Measurements from ENCODE around the gene OPRL1. TPM values are rescaled to one million over a fixed set of nuclear protein-coding genes. Genes with fewer than 3 reads are reported as not detected.

The OPRL1 gene
- polyA plus RNA-seq, 1 of the 3 experiments (the other 2 are of a cell fraction), result 1.8 TPM

DNA sequence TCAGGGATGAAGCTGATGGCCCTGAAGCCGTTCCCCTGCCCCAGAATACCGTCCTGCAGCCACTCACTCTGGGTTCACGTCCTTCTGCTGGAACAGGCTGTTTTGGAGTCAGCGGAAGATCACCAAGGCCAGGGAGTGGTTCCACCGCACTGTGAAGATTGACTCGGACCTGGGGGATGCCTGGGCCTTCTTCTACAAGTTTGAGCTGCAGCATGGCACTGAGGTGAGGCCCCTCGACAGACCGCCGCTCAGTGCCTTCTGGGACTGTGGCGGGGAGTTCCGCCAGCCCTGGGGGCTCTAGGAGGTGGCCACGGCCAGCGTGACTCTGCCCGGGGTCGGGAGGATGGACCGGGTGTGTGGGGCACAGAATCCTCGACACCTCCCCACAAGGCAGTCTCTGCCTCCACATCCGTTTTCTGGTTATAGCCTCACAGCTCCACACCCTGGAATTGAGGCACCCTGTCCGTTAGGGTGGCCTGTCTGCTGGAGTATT is 48.0 kb upstream of the OPRL1 start (continued):
- TF ChIP-seq TCF12 (IDR thresholded peaks at IDR 0.05), result no peak

DNA sequence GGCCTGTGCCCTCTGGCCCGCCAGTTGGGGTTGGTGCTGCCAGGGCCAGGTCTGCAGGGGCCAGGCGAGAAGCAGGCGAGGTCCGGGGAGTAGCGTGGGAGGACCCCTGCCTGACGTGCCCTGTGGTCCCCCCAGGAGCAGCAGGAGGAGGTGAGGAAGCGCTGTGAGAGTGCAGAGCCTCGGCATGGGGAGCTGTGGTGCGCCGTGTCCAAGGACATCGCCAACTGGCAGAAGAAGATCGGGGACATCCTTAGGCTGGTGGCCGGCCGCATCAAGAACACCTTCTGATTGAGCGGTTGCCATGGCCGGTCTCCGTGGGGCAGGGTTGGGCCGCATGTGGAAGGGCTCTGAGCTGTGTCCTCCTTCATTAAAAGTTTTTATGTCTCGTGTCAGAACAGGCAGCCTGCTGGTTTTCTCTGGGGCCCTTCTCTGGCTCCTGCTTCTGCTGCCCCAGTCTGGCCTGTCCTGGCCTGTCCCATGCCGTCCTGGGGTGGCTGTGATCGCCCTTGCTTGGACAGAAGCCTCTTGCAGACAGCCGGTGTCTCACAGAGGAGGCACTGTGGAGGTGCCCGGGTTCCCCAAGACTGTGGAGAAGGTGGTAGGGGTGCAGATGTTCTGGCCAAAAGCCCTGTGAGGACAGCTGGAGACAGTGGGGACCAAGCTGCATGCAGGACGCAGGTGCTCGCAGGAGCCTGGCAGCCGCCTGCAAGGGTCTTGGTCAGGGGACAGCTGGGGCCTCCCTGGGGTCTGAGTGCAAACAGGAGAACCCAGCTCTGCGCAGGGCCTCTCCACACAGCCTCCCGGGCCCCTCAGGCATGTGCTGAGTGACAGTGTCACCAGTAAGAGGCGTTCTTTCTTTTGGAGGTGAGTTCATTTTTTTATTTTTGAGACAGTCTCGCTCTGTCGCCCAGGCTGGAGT is 46.9 kb upstream of the OPRL1 start:
- POLR2A ChIA-PET, result no interaction called here
- TF ChIP-seq FOXM1 (IDR thresholded peaks at IDR 0.05; ENCODE audit: low read depth), result no peak
- TF ChIP-seq, protein P1, sequence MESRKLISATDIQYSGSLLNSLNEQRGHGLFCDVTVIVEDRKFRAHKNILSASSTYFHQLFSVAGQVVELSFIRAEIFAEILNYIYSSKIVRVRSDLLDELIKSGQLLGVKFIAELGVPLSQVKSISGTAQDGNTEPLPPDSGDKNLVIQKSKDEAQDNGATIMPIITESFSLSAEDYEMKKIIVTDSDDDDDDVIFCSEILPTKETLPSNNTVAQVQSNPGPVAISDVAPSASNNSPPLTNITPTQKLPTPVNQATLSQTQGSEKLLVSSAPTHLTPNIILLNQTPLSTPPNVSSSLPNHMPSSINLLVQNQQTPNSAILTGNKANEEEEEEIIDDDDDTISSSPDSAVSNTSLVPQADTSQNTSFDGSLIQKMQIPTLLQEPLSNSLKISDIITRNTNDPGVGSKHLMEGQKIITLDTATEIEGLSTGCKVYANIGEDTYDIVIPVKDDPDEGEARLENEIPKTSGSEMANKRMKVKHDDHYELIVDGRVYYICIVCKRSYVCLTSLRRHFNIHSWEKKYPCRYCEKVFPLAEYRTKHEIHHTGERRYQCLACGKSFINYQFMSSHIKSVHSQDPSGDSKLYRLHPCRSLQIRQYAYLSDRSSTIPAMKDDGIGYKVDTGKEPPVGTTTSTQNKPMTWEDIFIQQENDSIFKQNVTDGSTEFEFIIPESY (IDR thresholded peaks at IDR 0.05; ENCODE audit: borderline replicate concordance, low read depth), result no peak
- TF ChIP-seq, protein P2, sequence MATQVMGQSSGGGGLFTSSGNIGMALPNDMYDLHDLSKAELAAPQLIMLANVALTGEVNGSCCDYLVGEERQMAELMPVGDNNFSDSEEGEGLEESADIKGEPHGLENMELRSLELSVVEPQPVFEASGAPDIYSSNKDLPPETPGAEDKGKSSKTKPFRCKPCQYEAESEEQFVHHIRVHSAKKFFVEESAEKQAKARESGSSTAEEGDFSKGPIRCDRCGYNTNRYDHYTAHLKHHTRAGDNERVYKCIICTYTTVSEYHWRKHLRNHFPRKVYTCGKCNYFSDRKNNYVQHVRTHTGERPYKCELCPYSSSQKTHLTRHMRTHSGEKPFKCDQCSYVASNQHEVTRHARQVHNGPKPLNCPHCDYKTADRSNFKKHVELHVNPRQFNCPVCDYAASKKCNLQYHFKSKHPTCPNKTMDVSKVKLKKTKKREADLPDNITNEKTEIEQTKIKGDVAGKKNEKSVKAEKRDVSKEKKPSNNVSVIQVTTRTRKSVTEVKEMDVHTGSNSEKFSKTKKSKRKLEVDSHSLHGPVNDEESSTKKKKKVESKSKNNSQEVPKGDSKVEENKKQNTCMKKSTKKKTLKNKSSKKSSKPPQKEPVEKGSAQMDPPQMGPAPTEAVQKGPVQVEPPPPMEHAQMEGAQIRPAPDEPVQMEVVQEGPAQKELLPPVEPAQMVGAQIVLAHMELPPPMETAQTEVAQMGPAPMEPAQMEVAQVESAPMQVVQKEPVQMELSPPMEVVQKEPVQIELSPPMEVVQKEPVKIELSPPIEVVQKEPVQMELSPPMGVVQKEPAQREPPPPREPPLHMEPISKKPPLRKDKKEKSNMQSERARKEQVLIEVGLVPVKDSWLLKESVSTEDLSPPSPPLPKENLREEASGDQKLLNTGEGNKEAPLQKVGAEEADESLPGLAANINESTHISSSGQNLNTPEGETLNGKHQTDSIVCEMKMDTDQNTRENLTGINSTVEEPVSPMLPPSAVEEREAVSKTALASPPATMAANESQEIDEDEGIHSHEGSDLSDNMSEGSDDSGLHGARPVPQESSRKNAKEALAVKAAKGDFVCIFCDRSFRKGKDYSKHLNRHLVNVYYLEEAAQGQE (IDR thresholded peaks at IDR 0.05; ENCODE audit: low read depth, low read length), result no peak
- no peak for TF ChIP-seq GATA2 (CRISPR knock-in tag; IDR thresholded peaks at IDR 0.05)
- no peak for TF ChIP-seq TCF12 (IDR thresholded peaks at IDR 0.05)
- no peak for TF ChIP-seq EZH2phosphoT487 (IDR thresholded peaks at IDR 0.05; ENCODE audit: borderline replicate concordance, low read depth)
- TF ChIP-seq SIN3A (IDR thresholded peaks at IDR 0.05; ENCODE audit: borderline replicate concordance, low read depth, low read length), result no peak
- TF ChIP-seq MXI1 (IDR thresholded peaks at IDR 0.05; ENCODE audit: low read depth, low read length), result no peak
- TF ChIP-seq, protein P3, sequence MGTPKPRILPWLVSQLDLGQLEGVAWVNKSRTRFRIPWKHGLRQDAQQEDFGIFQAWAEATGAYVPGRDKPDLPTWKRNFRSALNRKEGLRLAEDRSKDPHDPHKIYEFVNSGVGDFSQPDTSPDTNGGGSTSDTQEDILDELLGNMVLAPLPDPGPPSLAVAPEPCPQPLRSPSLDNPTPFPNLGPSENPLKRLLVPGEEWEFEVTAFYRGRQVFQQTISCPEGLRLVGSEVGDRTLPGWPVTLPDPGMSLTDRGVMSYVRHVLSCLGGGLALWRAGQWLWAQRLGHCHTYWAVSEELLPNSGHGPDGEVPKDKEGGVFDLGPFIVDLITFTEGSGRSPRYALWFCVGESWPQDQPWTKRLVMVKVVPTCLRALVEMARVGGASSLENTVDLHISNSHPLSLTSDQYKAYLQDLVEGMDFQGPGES (IDR thresholded peaks at IDR 0.05; ENCODE audit: low read depth, low read length), result no peak
- TF ChIP-seq FOXJ3 (CRISPR knock-in tag; IDR thresholded peaks at IDR 0.05), result no peak
- TF ChIP-seq ELF1 (IDR thresholded peaks at IDR 0.05), result no peak
- TF ChIP-seq JUND (IDR thresholded peaks at IDR 0.05), result no peak
- TF ChIP-seq NRF1 (IDR thresholded peaks at IDR 0.05; ENCODE audit: low read depth, low read length), result no peak

More for the DNA sequence above, 46.9 kb upstream of the OPRL1 start:
- Histone ChIP-seq H3K4me2 (no peak overlapping the region), H3K4me3 (ENCODE audit: low read depth in 2 of 2, low read length in 1 of 2) (no peak overlapping the region), H3K79me2 (ENCODE audit: insufficient read depth) (no peaks in the 10 kb centered on the region), H3K27me3 (ENCODE audit: insufficient read depth) (no peaks in the 10 kb centered on the region), H3K9me2 (no peaks in the 10 kb centered on the region), H3K9ac (no peak overlapping the region), H3K9me3 (no peaks in the 10 kb centered on the region), H3F3A (replicated peaks; ENCODE audit: insufficient read depth) (no peaks in the 10 kb centered on the region), H3K36me3 (replicated peaks in 1 of 2; ENCODE audit: control insufficient read depth in 1 of 2, insufficient read depth in 2 of 2, low read length in 1 of 2) (peaks cover 3 to 50% of the 10 kb centered on the region in 2 experiments), H2AFZ (ENCODE audit: low read depth) (no peak overlapping the region), H4K20me1 (ENCODE audit: insufficient read depth) (0 out of 2 replicates have a peak, but pooled peaks cover 10% of the 10 kb centered on the region), H3K27ac (ENCODE audit: low read depth in 2 of 2, low read length in 1 of 2) (no peak overlapping the region), H3K4me1 (ENCODE audit: control insufficient read depth in 1 of 2, insufficient read depth in 2 of 2, low read depth in 1 of 2, low read length in 1 of 2) (peaks cover 0 to 2% of the 10 kb centered on the region in 2 experiments; a peak in 1 of 4 replicates)
- CTCF ChIA-PET, result interaction anchor here (1.1 kb wide), 1 partner anchor 52 kb away, joined by 3 read pairs; the partner anchor contains the start of gene PRPF6
- WGBS (ENCODE audit: low lambda C conversion rate), result 89% methylated on average over 22 of the region's 31 CpGs
- peak; percentile 24 for DNase-seq
